Head of caudate nucleus (tissue), 42 donors: ENCODE data around the gene NTM.
A peak's percentile ranks its signal among the peaks of the same experiment; 100 is the strongest.

Source experiments
- DNase-seq, 42 donors: peaks; one replicate each; pipeline versions ENCODE4 v3.0.0 to v3.0.0-alpha.2; 2020 to 2021; ENCODE audit warnings: mixed read lengths in 7 of 42
- intact Hi-C: fragments of 100-400 bp; cut with DNase I; formaldehyde crosslinking; loops from one replicate; pipeline ENCODE4 v1.15.0; 2022

Gene NTM

DNA sequence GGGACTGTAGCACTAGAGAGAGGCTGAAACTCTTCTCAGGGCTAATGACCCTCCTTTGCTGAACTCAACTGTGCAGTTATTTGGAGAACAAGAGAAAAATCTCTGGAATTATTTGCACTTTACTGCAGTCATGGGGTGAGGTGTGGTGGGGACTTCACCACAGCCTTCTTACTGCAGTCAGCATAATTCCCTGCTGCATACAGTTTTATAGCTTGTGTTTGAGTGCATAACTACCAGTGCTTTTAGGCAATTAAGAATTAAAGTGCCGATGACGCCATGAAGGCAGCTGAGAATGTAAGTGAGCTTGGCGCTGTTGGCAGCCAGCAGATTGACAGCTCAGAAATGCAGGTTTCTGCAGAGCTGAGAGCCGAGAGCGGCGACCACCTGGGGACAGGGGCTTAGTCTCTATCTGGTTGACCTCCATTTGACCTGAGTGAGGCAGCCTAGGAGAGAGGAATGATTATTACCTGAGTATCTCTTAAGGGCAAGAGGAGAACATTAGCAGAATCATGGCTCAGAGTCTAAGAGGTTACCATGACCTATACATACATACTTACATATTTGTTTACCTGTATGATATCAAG lies 830.0 kb downstream of the NTM start:
- no peak for DNase-seq
- intact Hi-C loops = no loop called here

- DNase-seq = no peak
- intact Hi-C loops = no loop called here
Observed at GRCh38 chr11:132202621-132203020, 832.2 kb downstream of the NTM start.

GRCh38 chr11:132205006-132205405 lies 834.6 kb downstream of the NTM start:
- DNase-seq = no peak
- intact Hi-C loops = no loop called here

- intact Hi-C loops = no loop called here
- DNase-seq = no peak
Observed at GRCh38 chr11:132205496-132205895, 835.1 kb downstream of the NTM start.

GRCh38 chr11:132206993-132207392 lies 836.6 kb downstream of the NTM start:
- DNase-seq = no peak
- intact Hi-C loops = no loop called here

DNA sequence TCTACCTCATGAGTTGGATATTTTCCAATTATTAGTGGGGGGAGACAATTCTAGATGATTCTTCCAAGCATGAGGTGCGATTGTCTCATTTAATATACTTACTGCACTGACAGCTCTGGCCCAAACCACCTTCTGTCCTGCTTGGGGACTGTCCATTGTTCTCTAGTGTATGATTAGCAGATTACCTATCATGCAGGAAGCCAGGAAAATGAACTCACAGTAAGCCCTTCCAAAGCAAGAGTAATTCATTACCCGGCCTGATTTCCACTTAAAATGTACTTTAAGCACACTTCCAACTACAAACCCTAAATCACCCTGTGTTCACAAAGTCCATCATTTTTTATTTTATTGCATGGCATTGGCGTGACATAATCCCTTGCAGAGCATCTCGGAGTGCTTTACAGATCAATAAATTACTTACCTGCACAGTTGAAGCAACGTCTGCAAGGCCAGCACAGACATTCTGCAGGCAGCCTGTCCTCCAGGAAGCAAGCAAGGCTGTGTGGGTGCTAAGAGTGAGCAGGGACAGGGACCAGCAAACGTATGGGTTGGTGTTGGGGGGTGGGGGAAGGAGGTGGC lies 838.2 kb downstream of the NTM start:
- DNase-seq = no peak
- intact Hi-C loops = no loop called here

- no peak for DNase-seq
- intact Hi-C loops = no loop called here
Observed at GRCh38 chr11:132211479-132211878, 841.1 kb downstream of the NTM start.

- intact Hi-C loops = no loop called here
Observed at GRCh38 chr11:132217856-132218255, 847.4 kb downstream of the NTM start.

DNA sequence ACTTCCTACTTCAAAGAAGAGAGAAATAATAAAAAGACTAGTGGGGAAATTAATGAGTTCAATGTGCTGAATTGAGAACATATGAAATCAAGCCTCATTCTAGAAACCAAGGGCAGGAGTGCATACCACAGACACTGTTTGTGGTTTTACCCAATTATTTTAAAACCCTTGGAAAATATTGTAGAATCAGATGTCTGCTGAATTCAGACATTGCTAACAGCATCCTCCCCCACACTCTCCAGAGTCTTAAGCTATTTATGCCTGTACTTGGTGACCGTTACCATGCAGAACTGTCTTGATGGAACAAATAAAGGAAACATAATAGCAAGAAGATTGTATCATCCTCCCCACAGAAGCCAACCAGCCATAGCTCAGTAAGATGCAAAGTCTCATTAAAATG lies 850.1 kb downstream of the NTM start:
- intact Hi-C loops = no loop called here
- DNase-seq = no peak

More at GRCh38 chr11:132217856-132218255, 847.4 kb downstream of the NTM start:
- no peak for DNase-seq

- intact Hi-C loops = no loop called here
- DNase-seq = no peak
Observed at GRCh38 chr11:132222345-132222744, 851.9 kb downstream of the NTM start.

DNA sequence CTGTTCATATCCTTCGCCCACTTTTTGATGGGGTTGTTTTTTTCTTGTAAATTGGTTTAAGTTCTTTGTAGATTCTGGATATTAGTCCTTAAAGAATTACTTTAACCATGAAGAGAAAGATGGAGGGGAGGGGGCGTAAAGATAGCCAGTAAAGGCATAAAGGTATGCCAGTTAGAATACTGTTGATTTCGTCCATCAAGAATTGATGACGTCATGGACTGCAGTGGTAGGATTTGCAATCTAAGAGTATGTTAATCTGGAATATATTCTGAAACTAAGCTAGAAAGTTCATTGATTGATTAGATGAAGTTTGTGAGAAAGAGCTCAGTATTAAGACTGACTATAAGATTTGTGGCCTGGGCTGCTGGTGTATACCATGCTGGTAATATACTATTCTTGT lies 856.1 kb downstream of the NTM start:
- no peak for DNase-seq
- intact Hi-C loops = no loop called here

DNA sequence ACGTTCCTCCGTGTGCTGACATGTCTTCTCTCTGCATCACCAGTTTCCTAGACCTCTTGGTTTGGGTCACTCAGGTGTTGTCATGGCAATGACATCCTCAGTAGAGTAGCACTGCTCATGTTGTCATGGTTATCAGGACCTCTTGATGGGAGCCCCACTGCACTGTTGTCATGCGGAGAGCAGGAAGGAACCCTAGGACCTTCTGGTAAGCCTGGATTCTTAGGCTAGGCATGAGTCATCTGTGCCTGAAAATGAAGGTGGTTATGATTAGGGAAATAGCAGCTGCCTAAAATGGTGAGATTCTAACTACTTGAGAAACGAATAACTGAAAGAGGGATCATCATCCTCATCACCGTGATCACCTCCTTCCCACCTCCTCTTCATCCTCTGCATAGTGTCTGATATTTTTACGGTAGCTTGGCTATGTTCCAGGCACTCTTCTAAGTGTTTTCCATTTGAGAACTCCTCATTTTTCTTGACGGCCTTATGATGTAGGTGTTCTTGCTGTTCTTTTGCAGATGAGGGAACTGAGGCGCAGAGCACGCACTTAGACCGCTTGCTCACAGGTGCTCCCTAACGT lies 858.4 kb downstream of the NTM start:
- peak in 17 of 42 donors; percentile 10 to 72 (median 34) for DNase-seq
- intact Hi-C loops = no loop called here

GRCh38 chr11:132231656-132232347 lies 861.4 kb downstream of the NTM start:
- intact Hi-C loops = no loop called here
- peak in 2 of 42 donors; percentile 18 to 20 for DNase-seq

GRCh38 chr11:132234878-132235277 lies 864.5 kb downstream of the NTM start:
- DNase-seq = peak in 17 of 42 donors; percentile 14 to 76 (median 45)
- intact Hi-C loops = no loop called here

DNA sequence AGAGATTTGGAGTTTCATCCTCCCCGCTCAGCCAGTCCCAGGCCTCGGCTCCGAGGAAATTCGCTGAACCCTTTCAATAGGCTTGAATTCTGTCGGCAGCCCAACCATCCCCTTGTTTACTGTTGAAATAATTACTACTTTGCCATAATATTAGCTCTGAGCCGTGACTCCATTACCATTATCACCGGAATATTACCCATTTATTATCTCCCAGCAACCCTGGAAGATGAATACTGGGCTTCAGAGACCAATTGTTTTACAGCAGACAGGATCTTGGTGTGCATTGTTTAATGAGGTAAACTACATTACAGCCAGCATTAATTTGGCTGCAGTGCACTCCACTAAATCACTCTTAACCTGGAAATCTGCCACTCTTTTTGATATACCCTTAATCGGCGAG lies 867.4 kb downstream of the NTM start:
- intact Hi-C loops = no loop called here
- no peak for DNase-seq

- DNase-seq = no peak
- intact Hi-C loops = no loop called here
Observed at GRCh38 chr11:132238331-132238866, 868.0 kb downstream of the NTM start.

DNA sequence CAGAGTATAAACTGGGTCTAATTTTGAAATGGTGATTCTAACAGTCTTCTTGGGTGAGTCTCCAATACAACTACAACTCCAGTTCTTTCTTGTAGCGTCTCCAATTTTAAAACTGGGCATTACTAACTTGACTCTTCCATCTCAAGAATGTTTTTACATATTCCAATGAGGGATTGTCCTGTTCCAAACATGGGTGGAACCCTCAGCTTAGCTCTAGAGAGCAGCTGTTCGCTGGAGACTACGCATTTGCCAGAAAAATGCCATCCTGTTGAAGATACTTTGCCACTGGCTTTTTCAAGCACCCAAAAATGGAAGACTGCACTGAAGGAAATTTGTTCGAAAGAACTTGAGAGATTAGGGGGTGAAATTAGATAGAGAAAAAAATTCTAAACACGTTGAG lies 870.0 kb downstream of the NTM start:
- no peak for DNase-seq
- intact Hi-C loops = no loop called here

GRCh38 chr11:132242632-132243031 lies 872.2 kb downstream of the NTM start:
- peak in 16 of 42 donors; percentile 11 to 68 (median 38) for DNase-seq
- intact Hi-C loops = no loop called here

GRCh38 chr11:132244846-132245245 lies 874.4 kb downstream of the NTM start:
- peak in 3 of 42 donors; percentile 17 to 31 (median 27) for DNase-seq
- intact Hi-C loops = no loop called here
